HG03575 (cell line): Measurements from ENCODE around the gene ARHGAP24.
"Not testable (repeated sequence)": the region's sequence is repeated elsewhere in the genome, so short reads cannot be mapped to it uniquely, and the experiment has no call there.

Experiments used
- ATAC-seq: cut with Tn5 transposase; IDR thresholded peaks from one replicate; pipeline ENCODE4 v1.9.1; 2021; ENCODE audit not compliant: unreplicated experiment, insufficient number of reproducible peaks, low FRiP score; ENCODE audit errors: extremely low read depth

Gene ARHGAP24

DNA sequence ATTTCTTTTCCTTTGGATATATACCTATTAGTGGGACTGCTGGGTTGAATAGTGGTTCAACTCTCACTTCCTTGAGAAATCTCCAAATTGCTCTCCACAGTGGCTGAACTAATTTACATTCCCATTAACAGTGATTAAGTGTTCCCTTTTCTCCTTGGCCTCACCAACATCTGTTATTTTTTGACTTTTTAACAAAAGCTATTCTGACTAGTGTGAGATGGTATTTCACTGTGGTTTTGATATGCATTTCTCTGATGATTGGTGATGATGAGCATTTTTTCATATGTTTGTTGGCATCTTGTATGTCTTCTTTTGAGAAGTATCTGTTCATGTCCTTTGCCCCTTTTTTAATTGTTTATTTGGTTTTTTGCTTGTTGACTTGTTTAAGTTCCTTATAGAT is 471.9 kb downstream of the ARHGAP24 start:
- ATAC-seq = no peak

- ATAC-seq = no peak
Measured at GRCh38 chr4:85951099-85951498, 476.1 kb downstream of the ARHGAP24 start.

DNA sequence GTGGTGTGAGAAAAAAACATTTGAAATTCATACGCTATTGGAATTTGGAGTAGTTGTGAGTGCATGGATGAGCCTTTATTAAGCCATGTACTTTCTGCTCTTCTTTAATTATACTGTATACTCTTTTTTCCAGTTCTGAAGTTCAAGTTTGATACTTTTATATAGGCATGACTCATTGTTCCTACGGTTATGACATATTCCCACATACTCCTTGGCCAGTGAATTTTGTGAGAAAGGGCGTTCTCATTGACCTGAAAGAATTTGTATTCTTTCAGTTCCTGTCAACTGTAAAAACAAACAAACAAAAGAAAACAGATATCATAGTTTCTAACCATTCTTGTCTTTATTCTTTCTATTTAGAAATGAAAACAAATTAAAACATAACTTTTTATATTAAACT is 477.6 kb downstream of the ARHGAP24 start:
- ATAC-seq = no peak

- ATAC-seq = no peak
Measured at GRCh38 chr4:85952972-85953650, 478.2 kb downstream of the ARHGAP24 start.

DNA sequence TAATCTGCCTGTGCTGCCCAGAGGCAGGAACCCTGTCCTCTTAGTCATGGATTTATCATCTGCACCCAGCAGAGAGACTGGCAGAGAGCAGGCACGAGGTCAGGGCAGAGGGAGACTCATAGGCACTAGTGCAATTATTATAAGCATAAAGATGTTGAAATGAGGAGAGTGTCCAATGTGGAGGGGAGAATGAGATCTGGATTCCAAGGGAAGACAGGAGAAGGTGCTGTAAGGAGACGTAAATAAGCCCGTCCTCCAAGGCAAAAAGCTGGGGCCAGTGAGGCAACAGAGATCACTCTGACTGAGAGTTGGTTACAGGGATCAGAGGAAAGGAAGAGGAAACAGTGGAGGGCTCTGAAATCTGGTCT is 478.7 kb downstream of the ARHGAP24 start:
- no peak for ATAC-seq

- no peak for ATAC-seq
Measured at GRCh38 chr4:85955620-85956292, 480.8 kb downstream of the ARHGAP24 start.

DNA sequence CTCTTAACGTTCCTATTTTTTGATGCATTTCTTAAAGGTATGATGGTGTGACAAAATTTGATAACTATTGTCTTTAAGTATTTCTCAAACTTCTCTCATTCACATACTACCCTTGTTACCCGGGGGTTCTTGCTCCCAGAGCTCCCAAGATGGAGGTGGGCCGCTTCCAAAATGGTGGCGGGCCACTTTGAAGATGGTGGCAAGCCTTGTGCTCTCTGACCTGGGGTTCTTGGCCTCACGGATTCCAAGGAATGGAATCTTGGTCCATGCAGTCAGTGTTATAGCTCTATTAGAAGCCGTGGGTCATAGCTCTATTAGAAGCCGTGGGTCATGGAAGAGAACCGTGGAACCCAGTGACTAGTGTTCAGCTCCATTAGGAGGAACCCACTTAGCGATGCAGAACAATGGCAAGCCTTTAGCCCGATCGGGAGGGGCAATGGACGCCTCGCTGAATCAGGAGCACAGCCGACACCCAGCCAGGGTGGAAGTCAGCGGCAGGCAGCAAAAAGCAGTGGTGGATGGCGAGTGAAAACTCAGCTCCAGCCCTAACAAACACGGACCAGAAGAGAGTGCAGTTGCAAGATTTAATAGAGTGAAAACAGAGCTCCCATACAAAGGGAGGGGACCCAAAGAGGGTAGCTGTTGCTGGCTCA is 481.5 kb downstream of the ARHGAP24 start:
- no peak for ATAC-seq

DNA sequence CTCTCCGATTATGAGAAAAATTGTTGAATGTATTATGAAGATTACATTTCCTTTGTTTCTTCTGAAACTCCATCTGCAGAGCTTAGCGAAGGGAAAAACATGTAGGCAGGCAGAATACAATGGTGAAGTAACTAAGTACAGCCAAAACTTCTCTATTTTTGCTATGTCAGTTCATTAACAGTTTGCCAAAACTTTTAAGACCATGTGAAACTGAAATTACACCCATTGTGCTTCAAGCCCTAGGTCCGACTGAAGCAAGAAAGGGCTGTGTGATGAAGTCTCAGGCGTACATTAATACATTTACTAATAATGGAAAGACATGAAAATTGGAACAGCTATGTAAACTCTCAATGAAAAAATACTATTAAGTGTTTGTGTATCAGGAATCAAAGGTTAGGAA is 486.9 kb downstream of the ARHGAP24 start:
- no peak for ATAC-seq

GRCh38 chr4:85963231-85963630 is 488.3 kb downstream of the ARHGAP24 start:
- no peak for ATAC-seq

DNA sequence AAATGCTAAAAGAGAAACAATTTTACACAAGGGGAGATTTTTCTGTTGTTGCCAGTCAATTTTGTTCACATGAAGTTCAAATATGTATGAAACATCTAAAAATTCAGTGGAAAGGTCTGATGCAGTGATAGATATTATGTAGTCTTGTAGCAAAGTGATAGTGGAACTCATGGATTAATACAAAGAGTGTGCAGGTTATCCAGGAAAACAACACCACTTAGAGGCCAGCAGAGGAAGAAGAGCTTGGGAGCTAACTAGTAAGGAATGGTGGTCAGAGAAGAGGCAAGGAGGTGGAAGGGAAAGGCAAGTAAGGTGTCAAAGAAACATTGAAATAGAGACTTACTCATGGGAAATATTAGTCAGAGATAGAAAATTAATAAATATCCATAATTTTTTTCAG is 489.3 kb downstream of the ARHGAP24 start:
- no peak for ATAC-seq

GRCh38 chr4:85965017-85965416 is 490.1 kb downstream of the ARHGAP24 start:
- ATAC-seq = not testable (repeated sequence)

GRCh38 chr4:85965529-85965928 is 490.6 kb downstream of the ARHGAP24 start:
- ATAC-seq = no peak

DNA sequence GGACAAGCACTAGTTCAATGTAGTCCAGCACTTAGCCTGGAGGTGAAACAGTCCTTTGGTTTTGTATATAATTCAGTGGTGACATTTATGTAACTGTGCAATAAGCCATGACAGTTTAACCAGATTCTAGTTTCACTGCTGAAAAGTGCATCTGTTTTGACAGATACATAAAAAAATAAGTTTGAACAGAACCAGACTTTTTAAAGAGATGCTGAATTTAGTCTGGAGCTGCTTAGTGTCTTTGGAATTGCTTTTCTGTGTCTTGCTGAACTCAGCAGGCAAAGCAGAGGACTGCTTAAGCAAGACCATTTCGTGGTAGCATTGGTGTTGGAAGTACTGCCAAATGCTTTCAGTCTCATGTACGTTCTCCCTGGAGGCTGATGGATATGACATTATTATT is 491.4 kb downstream of the ARHGAP24 start:
- no peak for ATAC-seq

DNA sequence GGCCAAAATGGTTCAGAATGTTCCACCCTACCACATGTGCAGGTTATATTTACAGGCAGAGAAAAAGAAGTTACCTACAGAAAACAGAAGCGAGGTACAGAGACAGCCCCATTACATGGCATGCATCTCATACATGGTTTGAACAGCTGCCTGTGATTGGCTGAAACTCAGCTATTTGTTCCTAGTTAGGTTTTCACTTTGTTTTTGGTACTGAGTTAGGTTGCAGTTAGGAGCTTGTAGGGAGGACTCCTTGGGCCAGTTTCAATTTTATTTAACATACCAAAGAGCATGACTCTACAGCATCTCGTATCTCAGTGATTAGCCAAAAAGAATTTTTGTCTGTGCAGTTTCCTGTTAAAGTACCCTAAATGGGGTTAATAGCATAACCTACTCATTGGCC is 492.9 kb downstream of the ARHGAP24 start:
- no peak for ATAC-seq

DNA sequence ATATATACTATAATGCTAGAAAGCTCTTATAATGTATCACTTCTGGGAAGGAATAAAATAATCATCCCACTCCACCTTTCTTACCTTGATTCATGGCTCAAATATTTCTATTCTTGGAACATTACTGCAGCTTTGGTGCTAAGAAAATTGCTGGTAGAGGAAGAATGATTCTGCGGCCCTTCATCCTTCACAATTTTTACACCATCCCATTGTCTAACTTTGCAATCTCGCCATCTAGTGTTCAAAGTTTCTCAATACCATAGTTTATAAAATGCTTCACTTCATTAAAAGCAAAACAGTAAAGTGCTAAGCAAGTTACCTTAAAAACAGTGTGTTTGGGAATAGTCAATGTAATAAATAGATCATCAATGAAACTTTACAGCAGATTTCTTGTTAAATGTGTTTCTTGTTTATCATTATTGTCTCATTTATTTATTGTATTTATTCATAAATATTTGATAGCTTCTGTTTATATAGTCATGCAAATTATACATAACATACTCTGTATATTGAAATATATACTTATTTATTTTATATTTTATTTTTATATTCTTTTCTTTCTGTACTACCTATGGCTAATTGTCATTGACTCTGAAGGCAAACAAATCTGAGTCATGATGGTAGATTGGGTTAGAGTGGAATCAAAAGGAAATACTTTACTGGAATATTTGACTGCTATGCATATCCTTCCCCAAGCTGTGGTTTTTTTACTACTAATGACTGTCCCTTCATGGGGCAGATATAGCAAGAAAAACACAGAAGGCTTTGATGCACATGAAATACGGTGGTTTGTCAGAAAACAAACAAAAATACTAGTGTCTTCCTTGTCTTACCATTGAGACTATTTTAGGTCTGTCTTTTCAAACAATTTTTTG is 494.2 kb downstream of the ARHGAP24 start:
- ATAC-seq = no peak

DNA sequence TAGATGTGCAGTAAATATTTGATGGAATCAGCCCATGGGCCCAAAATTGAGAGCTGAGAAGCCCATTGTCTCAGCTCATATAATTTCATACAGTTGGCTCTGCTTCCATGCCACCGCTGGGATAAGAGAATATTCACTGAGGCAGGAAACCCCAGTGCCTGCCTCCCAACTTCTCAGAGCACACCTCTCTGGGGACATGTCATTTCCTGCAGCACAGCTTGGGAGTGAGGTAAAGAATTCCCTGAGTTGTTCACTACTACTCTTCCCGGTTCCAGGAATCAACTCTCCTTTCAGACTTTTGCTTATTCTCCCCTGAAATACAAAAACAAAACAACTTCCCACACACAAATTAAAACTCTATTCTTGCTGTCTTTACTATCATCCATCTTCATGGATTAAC is 495.6 kb downstream of the ARHGAP24 start:
- no peak for ATAC-seq

GRCh38 chr4:85979276-85979675 is 504.3 kb downstream of the ARHGAP24 start:
- ATAC-seq = peak; percentile 70

DNA sequence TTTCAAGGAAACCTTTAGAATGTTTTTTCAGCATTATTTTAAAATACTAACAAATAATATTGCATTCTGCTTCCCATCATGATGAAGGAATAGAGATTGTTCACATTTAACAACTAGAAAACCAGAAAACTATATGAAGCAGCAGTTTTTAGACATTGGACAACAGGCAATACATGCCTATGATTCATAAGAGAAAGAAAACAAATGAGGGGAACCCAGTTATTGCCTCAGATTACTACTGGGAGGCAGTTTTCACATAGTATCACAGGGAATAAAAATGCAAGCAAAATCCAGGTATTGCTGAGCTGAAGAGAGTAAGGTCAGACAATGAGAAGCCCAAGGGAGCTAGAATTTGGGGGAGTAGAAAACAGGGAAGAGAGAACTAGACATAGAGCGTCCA is 511.3 kb downstream of the ARHGAP24 start:
- ATAC-seq = no peak

DNA sequence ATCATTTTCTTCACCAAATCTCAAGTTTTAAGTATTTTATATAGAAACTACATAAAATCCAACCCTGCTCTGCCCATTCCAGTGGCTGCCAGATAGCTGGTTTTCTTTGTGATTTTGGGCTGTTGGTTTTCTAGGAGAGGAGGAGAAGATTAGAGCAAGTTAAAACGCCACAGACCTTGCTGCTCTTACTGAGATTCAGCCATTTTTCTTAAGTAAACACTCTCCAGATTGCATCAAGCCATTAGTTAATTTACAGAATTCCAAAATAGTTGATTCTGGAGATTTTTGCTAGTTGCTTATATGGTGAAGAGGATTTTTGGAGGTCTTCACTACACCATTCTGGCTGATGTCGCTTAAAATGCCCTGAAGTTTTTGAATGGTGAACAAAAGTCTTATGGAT is 518.7 kb downstream of the ARHGAP24 start:
- no peak for ATAC-seq

DNA sequence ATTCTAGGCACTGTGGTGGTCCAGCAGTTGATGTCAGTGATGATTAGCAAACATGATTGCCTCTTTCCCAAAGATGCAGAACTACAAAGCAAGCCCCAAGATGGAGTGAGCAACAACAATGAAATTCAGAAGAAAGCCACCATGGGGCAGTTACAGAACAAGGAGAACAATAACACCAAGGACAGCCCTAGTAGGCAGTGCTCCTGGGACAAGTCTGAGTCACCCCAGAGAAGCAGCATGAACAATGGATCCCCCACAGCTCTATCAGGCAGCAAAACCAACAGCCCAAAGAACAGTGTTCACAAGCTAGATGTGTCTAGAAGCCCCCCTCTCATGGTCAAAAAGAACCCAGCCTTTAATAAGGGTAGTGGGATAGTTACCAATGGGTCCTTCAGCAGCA is 519.6 kb downstream of the ARHGAP24 start:
- no peak for ATAC-seq
